ENCODE results near the gene COL8A1.

Gene COL8A1

GRCh38 chr3:99777210-99777549, 138.8 kb downstream of the COL8A1 start:
- Histone ChIP-seq H3K79me1 (ENCODE audit: low read length) (no peaks in the 10 kb centered on the region), H2AK5ac (ENCODE audit: low read length) (no peak overlapping the region), H3K56ac (ENCODE audit: low read length) (no peak overlapping the region), H3K4ac (ENCODE audit: low read depth, low read length) (no peak overlapping the region), H4K8ac (ENCODE audit: low read depth, low read length) (no peak overlapping the region), H2BK15ac (replicated peaks; ENCODE audit: low read depth) (no peak overlapping the region), H3K4me1 (ENCODE audit: control insufficient read depth, low read depth, low read length) (no peaks in the 10 kb centered on the region), H3K18ac (ENCODE audit: low read length) (no peak overlapping the region), H3K79me2 (ENCODE audit: control insufficient read depth, insufficient read depth, low read length) (no peaks in the 10 kb centered on the region), H3K23ac (ENCODE audit: low read length) (no peak overlapping the region), H4K5ac (ENCODE audit: low read length) (no peak overlapping the region), H3K27ac (ENCODE audit: low read depth, low read length) (no peak overlapping the region), H3K27me3 (ENCODE audit: insufficient read depth, low read length, poor library complexity) (no peaks in the 10 kb centered on the region), H3K4me2 (ENCODE audit: low read length) (no peak overlapping the region), H2BK5ac (ENCODE audit: low read length) (no peak overlapping the region), H3K36me3 (ENCODE audit: control insufficient read depth, insufficient read depth, low read length) (no peaks in the 10 kb centered on the region), H3K4me3 (ENCODE audit: low read length) (no peak overlapping the region), H3K9ac (ENCODE audit: low read length) (no peak overlapping the region), H2BK120ac (ENCODE audit: low read depth, low read length) (no peak overlapping the region)
- DNase-seq = no peak
- WGBS (ENCODE audit: extremely low coverage, insufficient coverage, low lambda C conversion rate) = no CpG with 5 or more reads among the region's 2 CpGs

DNA sequence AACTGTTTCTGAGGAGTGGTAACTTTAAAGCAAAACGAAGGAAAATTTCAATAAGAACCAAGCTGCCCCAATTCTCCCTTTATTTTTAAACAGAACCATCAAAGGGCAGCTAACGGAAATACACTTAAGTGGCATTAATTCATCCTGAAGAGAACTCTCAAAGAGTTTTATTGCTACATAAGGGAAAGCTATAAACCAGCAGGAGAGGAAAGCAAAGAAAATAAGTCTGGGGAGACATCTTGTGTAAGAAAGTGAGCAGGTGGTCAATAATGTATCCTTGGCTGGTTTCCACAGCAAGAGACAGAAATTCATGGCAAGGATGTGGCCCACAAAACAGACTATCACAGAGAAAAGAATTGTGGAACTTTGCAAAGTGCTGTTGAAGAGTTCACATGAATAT, 139.3 kb downstream of the COL8A1 start:
- Histone ChIP-seq H4K5ac (ENCODE audit: low read length) (no peak overlapping the region), H3K27ac (ENCODE audit: low read depth, low read length) (no peak overlapping the region), H2BK15ac (replicated peaks; ENCODE audit: low read depth) (no peak overlapping the region), H3K56ac (ENCODE audit: low read length) (no peak overlapping the region), H3K4ac (ENCODE audit: low read depth, low read length) (no peak overlapping the region), H3K79me1 (ENCODE audit: low read length) (no peaks in the 10 kb centered on the region), H2BK5ac (ENCODE audit: low read length) (no peak overlapping the region), H3K23ac (ENCODE audit: low read length) (no peak overlapping the region), H2BK120ac (ENCODE audit: low read depth, low read length) (no peak overlapping the region), H3K79me2 (ENCODE audit: control insufficient read depth, insufficient read depth, low read length) (no peaks in the 10 kb centered on the region), H4K8ac (ENCODE audit: low read depth, low read length) (no peak overlapping the region), H3K9ac (ENCODE audit: low read length) (no peak overlapping the region), H3K4me3 (ENCODE audit: low read length) (no peak overlapping the region), H3K4me1 (ENCODE audit: control insufficient read depth, low read depth, low read length) (no peaks in the 10 kb centered on the region), H2AK5ac (ENCODE audit: low read length) (no peak overlapping the region), H3K36me3 (ENCODE audit: control insufficient read depth, insufficient read depth, low read length) (no peaks in the 10 kb centered on the region), H3K4me2 (ENCODE audit: low read length) (no peak overlapping the region), H3K27me3 (ENCODE audit: insufficient read depth, low read length, poor library complexity) (no peaks in the 10 kb centered on the region), H3K18ac (ENCODE audit: low read length) (no peak overlapping the region)
- no CpG with 5 or more reads among the region's 2 CpGs for WGBS (ENCODE audit: extremely low coverage, insufficient coverage, low lambda C conversion rate)
- no peak for DNase-seq

DNA sequence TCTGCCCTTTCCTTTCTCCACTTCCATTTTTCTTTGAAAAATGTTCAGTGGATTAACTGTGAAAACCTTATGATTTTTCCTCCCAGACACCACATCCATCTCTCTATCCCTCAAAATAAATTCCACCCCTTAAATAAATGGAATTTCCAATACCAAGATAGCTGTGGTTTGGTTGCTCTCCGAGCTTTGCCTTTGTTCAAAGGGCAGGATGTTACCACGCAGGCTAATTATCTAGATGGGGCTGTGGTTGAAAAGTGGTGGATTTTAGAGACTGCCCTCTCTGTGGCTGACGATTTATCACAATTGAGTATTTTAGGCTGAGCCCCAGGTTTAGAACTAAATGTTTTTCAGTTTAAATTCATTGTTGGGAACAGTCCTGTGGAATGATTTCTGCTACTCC, 142.4 kb downstream of the COL8A1 start:
- Histone ChIP-seq H2BK120ac (ENCODE audit: low read depth, low read length) (no peak overlapping the region), H3K9ac (ENCODE audit: low read length) (no peak overlapping the region), H3K79me1 (ENCODE audit: low read length) (no peaks in the 10 kb centered on the region), H3K27me3 (ENCODE audit: insufficient read depth, low read length, poor library complexity) (no peaks in the 10 kb centered on the region), H3K18ac (ENCODE audit: low read length) (no peak overlapping the region), H3K36me3 (ENCODE audit: control insufficient read depth, insufficient read depth, low read length) (no peaks in the 10 kb centered on the region), H2BK15ac (replicated peaks; ENCODE audit: low read depth) (no peak overlapping the region), H3K56ac (ENCODE audit: low read length) (no peak overlapping the region), H3K27ac (ENCODE audit: low read depth, low read length) (no peak overlapping the region), H3K4me3 (ENCODE audit: low read length) (no peak overlapping the region), H4K5ac (ENCODE audit: low read length) (no peak overlapping the region), H4K8ac (ENCODE audit: low read depth, low read length) (no peak overlapping the region), H2BK5ac (ENCODE audit: low read length) (no peak overlapping the region), H3K4me2 (ENCODE audit: low read length) (no peak overlapping the region), H3K23ac (ENCODE audit: low read length) (no peak overlapping the region), H3K4me1 (ENCODE audit: control insufficient read depth, low read depth, low read length) (no peaks in the 10 kb centered on the region), H3K4ac (ENCODE audit: low read depth, low read length) (no peak overlapping the region), H3K79me2 (ENCODE audit: control insufficient read depth, insufficient read depth, low read length) (no peaks in the 10 kb centered on the region), H2AK5ac (ENCODE audit: low read length) (no peak overlapping the region)
- WGBS (ENCODE audit: extremely low coverage, insufficient coverage, low lambda C conversion rate) = no CpG with 5 or more reads among the region's 3 CpGs
- no peak for DNase-seq

- no CpG with 5 or more reads among the region's 3 CpGs for WGBS (ENCODE audit: extremely low coverage, insufficient coverage, low lambda C conversion rate)
- H3K56ac ChIP-seq (ENCODE audit: low read length) = no peak overlapping the region
- no peak overlapping the region for H3K4me2 ChIP-seq (ENCODE audit: low read length)
Measured at GRCh38 chr3:99781761-99782160, 143.4 kb downstream of the COL8A1 start.

GRCh38 chr3:99783011-99783573, 144.7 kb downstream of the COL8A1 start:
- no peak overlapping the region for H3K4me2 ChIP-seq (ENCODE audit: low read length)
- H3K9ac ChIP-seq (ENCODE audit: low read length) = no peak overlapping the region
- no peak overlapping the region for H4K5ac ChIP-seq (ENCODE audit: low read length)
- no peak overlapping the region for H3K27ac ChIP-seq (ENCODE audit: low read depth, low read length)
- no peak overlapping the region for H2BK5ac ChIP-seq (ENCODE audit: low read length)
- H3K79me2 ChIP-seq (ENCODE audit: control insufficient read depth, insufficient read depth, low read length) = no peaks in the 10 kb centered on the region
- H3K36me3 ChIP-seq (ENCODE audit: control insufficient read depth, insufficient read depth, low read length) = no peaks in the 10 kb centered on the region
- no peak overlapping the region for H3K4ac ChIP-seq (ENCODE audit: low read depth, low read length)
- WGBS (ENCODE audit: extremely low coverage, insufficient coverage, low lambda C conversion rate) = no CpG with 5 or more reads among the region's 5 CpGs
- no peaks in the 10 kb centered on the region for H3K4me1 ChIP-seq (ENCODE audit: control insufficient read depth, low read depth, low read length)
- no peak overlapping the region for H3K23ac ChIP-seq (ENCODE audit: low read length)
- no peak overlapping the region for H2BK120ac ChIP-seq (ENCODE audit: low read depth, low read length)
- H2AK5ac ChIP-seq (ENCODE audit: low read length) = no peak overlapping the region
- no peak overlapping the region for H3K4me3 ChIP-seq (ENCODE audit: low read length)
- H3K18ac ChIP-seq (ENCODE audit: low read length) = no peak overlapping the region
- no peaks in the 10 kb centered on the region for H3K27me3 ChIP-seq (ENCODE audit: insufficient read depth, low read length, poor library complexity)
- H2BK15ac ChIP-seq (replicated peaks; ENCODE audit: low read depth) = no peak overlapping the region
- no peak overlapping the region for H4K8ac ChIP-seq (ENCODE audit: low read depth, low read length)
- no peaks in the 10 kb centered on the region for H3K79me1 ChIP-seq (ENCODE audit: low read length)
- H3K56ac ChIP-seq (ENCODE audit: low read length) = no peak overlapping the region
- no peak for DNase-seq

More at GRCh38 chr3:99781761-99782160, 143.4 kb downstream of the COL8A1 start:
- Histone ChIP-seq H3K4me3 (ENCODE audit: low read length) (no peak overlapping the region), H4K8ac (ENCODE audit: low read depth, low read length) (no peak overlapping the region), H2BK15ac (replicated peaks; ENCODE audit: low read depth) (no peak overlapping the region), H3K27me3 (ENCODE audit: insufficient read depth, low read length, poor library complexity) (no peaks in the 10 kb centered on the region), H3K18ac (ENCODE audit: low read length) (no peak overlapping the region), H3K4me1 (ENCODE audit: control insufficient read depth, low read depth, low read length) (no peaks in the 10 kb centered on the region), H3K79me2 (ENCODE audit: control insufficient read depth, insufficient read depth, low read length) (no peaks in the 10 kb centered on the region), H4K5ac (ENCODE audit: low read length) (no peak overlapping the region), H2AK5ac (ENCODE audit: low read length) (no peak overlapping the region), H3K9ac (ENCODE audit: low read length) (no peak overlapping the region), H2BK120ac (ENCODE audit: low read depth, low read length) (no peak overlapping the region), H2BK5ac (ENCODE audit: low read length) (no peak overlapping the region), H3K79me1 (ENCODE audit: low read length) (no peaks in the 10 kb centered on the region), H3K27ac (ENCODE audit: low read depth, low read length) (no peak overlapping the region), H3K36me3 (ENCODE audit: control insufficient read depth, insufficient read depth, low read length) (no peaks in the 10 kb centered on the region), H3K23ac (ENCODE audit: low read length) (no peak overlapping the region), H3K4ac (ENCODE audit: low read depth, low read length) (no peak overlapping the region)
- no peak for DNase-seq

DNA sequence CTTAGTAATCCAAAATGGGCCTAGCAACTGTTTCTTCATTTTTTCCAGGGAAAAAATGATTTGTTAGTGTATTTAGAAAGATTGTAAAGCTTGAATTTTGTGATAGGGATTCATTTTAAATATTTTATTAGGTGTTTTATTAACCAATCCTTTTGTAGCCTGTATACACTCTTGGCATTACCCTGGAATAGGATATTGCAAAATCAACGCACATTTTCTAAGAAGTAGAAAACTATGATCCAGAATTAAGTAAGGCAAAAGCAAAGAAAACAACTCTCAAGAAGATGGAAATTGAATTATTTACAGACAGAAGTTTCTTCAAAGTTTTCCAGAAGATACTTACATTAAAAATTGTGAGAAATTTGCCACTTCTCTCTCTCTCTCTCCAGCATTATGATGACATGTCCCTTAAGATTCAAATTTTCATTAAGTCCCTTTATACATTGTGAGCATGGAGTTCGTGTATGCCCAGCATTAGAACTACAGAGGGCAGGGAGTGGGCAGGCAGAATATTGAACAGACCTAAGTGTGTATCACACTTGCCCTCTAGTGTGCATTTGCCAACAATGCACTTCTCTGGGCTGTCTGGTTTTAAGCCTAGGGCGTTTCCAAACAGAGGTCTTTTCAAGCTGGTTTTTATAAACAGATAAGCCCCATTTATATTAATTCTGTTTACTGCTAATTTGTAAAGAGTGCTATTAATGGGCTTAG, 150.8 kb downstream of the COL8A1 start:
- Histone ChIP-seq H4K8ac (ENCODE audit: low read depth, low read length) (no peak overlapping the region), H3K4me1 (ENCODE audit: control insufficient read depth, low read depth, low read length) (no peaks in the 10 kb centered on the region), H3K79me2 (ENCODE audit: control insufficient read depth, insufficient read depth, low read length) (no peaks in the 10 kb centered on the region), H3K4ac (ENCODE audit: low read depth, low read length) (no peak overlapping the region), H3K18ac (ENCODE audit: low read length) (no peak overlapping the region), H3K56ac (ENCODE audit: low read length) (no peak overlapping the region), H2AK5ac (ENCODE audit: low read length) (no peak overlapping the region), H3K23ac (ENCODE audit: low read length) (no peak overlapping the region), H3K27me3 (ENCODE audit: insufficient read depth, low read length, poor library complexity) (no peaks in the 10 kb centered on the region), H3K27ac (ENCODE audit: low read depth, low read length) (no peak overlapping the region), H3K36me3 (ENCODE audit: control insufficient read depth, insufficient read depth, low read length) (no peaks in the 10 kb centered on the region), H2BK120ac (ENCODE audit: low read depth, low read length) (no peak overlapping the region), H3K4me2 (ENCODE audit: low read length) (no peak overlapping the region), H4K5ac (ENCODE audit: low read length) (no peak overlapping the region), H2BK15ac (replicated peaks; ENCODE audit: low read depth) (no peak overlapping the region), H3K9ac (ENCODE audit: low read length) (no peak overlapping the region), H2BK5ac (ENCODE audit: low read length) (no peak overlapping the region), H3K4me3 (ENCODE audit: low read length) (no peak overlapping the region), H3K79me1 (ENCODE audit: low read length) (no peaks in the 10 kb centered on the region)
- peak; percentile 29 for DNase-seq
- WGBS (ENCODE audit: extremely low coverage, insufficient coverage, low lambda C conversion rate) = no CpG with 5 or more reads among the region's 3 CpGs
